ENCODE measurements around the gene CNGA3.
"Not testable (repeated sequence)": the region's sequence is repeated elsewhere in the genome, so short reads cannot be mapped to it uniquely, and the experiment has no call there.

The CNGA3 gene

GRCh38 chr2:98404556-98405250 is 58.4 kb downstream of the CNGA3 start:
- no peak for DNase-seq

DNA sequence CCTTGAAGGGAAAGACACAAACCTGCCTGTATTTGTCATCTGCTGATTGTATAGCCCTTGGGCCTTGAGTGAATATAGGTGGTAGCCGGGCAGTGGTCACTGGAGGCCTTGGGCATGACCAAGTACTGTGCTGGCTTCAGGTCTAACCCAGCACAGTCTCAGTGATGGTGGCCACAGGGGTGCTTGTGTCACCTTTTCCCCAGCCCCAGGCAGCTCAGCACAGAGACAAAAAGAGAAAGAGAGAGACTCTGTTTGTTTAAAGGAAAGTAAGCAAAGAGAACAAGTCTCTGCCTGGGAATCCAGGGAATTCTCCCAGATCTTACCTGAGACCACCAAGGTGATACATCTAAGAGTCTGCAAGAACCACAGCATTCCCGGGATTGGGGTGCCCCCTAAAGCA is 59.0 kb downstream of the CNGA3 start:
- DNase-seq = no peak

- no peak for DNase-seq
These were observed 61.9 kb downstream of the CNGA3 start for GRCh38 chr2:98408155-98408554.

DNA sequence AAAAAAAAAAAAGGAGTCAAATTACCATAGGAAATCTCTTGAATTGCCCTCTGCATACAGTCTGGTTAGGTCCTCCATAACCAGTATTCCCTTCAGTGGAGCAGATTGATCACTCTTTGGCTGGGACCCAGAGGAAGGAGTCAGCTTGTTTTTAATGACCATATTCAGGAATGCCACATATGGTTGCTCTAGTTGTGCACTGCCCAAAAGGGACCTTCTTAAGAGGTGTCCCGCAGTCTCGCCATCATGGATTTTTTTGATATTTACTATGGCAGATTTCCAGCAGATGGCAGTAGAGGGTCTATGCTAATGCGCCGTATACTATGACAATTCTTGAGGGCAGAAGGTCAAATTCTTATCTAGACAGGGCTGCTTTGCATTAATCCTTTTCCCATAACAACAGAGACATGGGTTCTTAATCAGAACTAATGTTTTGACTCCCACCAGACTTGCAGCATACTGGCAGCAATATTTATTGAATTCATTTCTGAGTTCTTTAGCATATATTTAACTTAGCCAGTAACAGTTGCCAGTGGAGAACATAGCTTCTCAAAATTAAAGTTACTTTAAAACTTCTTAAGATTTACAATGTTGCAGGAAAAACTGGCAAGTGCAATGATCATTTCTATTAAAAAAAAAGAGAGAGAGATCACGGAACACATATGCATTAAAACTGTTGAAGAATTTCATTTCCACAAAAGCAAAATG is 66.6 kb downstream of the CNGA3 start:
- DNase-seq = peak; percentile 90

DNA sequence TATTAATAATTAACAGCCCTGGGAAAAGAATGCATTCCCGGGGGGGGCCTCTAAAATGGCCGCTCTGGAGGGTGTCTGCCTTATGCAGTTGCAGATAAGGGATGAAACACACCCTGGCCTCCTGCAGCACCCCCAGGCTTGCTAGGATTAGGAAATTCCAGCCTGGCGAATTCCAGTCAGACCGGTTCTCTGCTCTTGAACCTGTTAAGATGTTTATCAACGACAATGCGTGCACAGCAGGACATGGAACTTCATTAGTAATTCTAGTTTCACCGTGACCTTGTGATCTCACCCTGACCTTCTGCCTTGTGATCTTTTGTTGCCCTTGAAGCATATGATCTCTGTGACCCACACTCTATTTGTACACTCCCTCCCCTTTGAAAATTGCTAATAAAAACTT is 68.0 kb downstream of the CNGA3 start:
- not testable (repeated sequence) for DNase-seq

- not testable (repeated sequence) for DNase-seq
These were observed 69.5 kb downstream of the CNGA3 start for GRCh38 chr2:98415719-98416248.

DNA sequence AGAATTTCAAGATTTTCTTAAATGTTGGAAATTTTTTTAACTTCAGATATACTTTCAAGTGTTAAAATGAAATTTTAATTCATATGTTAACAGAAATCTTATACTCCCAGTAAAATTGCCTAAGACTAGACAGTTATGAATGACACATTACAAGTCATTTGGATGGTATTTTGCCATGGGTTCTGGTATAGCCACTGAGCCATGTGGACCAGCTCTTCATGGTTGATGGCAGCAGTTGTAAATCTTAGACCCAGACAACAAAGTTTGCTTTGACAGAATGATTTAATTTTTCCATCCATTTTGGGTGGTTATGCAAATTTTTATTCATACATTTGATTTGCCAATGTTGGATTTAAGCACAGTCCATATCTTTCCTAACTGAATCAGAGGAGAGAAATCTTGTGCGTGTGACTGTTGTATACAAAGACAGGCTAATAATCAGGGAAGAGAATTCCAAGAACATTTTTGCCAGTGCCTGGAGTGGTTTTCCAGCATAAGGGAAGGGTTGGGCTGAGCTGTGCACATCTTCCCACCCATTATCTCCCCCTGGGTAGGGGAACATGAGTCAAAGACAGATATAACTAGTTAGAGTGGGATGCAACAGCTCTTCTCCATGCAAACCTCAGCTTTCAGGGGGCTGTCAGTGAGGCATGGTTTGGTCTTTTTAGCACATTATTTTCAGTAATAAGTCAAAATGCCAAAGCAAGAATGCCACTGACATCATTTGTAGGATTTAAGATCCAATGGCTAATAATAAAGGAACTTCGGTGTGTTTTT is 70.3 kb downstream of the CNGA3 start:
- no peak for DNase-seq

DNA sequence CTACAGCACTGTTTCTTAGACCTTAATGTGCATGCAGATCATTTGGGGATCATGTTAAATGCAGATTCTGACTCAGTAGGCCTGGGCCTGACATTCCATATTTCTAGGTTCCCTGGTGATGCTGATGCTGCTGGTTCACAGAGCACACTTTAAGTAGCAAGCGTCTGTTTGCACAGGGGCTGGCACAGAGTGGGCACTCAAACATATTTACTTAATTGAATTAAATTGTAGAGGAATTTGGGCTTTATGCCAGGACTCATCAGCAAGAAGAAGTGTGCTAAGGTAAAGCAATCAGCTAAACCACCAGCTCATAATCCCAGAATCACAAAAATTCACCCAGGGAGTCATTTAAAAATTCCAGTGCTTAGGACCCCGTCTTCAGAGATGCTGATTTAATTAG is 73.3 kb downstream of the CNGA3 start:
- no peak for DNase-seq

DNA sequence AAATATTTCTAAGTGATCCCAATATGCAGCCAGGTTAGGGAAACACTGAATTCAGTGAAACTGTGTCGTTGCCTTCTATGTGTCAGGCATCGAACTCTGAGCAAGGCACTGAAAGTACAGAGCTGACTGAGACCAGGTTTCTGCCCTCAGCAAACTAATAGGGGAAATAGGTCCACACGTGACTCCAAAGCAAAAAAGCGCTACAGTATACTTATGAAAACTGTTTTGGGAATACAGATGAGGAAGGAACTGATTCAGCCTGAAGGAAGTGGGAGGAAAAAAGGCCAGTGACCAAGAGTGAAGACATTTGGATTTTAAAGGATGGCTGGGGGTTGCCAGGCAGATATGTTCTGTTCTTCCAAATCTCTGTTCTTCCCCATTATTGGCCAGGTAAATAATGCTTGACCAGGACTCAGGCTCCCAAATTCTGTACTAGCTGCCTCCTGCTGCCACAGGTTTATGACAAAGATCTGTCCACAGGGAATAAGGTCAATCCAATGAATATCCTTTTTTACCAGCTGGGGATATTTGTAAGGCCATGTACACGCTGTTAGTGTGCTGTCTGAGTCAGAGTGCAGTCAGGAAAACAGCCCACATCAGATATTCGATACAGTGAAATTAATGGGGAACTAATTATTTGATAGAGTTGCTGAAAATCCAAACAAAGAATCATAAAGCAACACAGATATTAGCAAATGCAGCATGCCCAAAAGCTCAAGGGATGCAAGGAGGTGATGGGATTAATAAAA is 73.9 kb downstream of the CNGA3 start:
- DNase-seq = no peak

DNA sequence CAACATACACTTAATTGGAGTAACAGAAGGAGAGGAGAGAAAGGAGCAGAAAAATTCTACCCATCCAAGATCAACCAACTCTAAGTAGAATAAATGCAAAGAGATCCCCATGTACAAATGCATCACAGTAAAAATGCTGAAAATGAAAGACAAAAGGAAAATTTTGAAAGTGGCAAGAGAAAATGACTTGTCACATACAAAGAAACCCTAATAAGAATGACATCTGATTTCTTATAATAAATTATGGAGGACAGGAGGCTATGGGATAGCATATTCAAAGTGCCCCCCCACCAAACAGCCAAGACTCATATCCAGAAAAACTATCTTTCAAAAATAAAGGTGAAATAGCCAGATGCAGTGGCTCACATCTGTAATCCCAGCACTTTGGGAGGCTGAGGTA is 76.2 kb downstream of the CNGA3 start:
- DNase-seq = peak; percentile 7

DNA sequence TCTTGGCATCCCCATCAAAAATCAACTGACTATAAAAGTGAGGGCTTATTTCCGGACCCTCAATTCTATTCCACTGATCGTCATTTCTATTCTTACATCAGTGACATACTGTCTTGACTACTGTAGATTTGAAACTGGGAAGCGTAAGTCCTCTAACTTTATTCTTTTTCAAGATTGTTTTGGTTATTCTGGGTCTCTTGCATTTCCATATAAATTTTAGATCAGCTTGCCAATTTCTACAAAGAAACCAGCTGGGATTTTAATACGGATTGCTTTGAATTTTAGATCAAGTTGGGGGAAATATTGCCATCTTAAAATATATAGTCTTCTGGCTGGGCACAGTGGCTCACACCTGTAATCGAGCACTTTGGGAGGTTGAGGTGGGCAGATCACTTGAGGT is 80.5 kb downstream of the CNGA3 start:
- no peak for DNase-seq

GRCh38 chr2:98432145-98432544 is 85.9 kb downstream of the CNGA3 start:
- DNase-seq = no peak

DNA sequence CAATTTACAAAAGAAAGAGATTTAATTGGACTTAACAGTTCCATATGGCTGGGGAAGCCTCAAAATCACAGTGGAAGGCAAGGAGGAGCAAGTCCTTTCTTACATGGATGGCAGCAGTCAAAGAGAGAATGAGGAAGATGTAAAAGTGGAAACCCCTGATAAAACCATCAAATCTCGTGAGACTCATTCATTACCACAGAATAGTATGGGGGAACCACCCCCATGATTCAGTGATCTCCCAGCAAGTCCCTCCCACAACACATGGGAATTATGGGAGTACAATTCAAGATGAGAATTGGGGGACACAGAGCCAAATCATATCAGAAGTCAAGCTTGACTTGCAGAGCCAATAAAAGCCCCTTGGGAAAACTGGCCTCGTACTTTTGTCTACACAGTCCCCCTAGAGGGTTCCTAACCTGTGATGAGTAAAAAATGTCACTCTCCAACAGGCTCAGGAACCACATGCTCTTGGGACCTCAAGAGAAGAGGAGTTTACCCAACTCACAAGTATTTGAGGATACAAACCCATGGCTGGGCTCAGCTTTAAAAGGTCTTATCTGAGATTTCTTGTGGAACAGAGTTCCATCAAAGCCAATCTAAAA is 87.2 kb downstream of the CNGA3 start:
- DNase-seq = no peak

GRCh38 chr2:98434492-98434891 is 88.2 kb downstream of the CNGA3 start:
- no peak for DNase-seq

DNA sequence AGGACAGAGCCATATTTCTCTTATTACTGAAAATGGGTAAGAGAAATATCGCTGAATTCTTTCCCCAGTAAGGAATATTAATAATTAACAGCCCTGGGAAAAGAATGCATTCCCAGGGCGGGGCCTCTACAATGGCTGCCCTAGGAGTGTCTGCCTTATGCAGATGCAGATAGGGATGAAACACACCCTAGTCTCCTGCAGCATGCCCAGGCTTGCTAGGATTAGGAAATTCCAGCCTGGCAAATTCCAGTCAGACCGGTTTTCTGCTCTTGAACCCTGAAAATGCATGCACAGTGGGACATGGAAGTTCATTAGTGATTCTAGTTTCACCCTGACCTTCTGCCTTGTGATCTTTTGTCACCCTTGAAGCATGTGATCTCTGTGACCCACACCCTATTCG is 89.4 kb downstream of the CNGA3 start:
- not testable (repeated sequence) for DNase-seq

- no peak for DNase-seq
These were observed 90.5 kb downstream of the CNGA3 start for GRCh38 chr2:98436734-98437133.

DNA sequence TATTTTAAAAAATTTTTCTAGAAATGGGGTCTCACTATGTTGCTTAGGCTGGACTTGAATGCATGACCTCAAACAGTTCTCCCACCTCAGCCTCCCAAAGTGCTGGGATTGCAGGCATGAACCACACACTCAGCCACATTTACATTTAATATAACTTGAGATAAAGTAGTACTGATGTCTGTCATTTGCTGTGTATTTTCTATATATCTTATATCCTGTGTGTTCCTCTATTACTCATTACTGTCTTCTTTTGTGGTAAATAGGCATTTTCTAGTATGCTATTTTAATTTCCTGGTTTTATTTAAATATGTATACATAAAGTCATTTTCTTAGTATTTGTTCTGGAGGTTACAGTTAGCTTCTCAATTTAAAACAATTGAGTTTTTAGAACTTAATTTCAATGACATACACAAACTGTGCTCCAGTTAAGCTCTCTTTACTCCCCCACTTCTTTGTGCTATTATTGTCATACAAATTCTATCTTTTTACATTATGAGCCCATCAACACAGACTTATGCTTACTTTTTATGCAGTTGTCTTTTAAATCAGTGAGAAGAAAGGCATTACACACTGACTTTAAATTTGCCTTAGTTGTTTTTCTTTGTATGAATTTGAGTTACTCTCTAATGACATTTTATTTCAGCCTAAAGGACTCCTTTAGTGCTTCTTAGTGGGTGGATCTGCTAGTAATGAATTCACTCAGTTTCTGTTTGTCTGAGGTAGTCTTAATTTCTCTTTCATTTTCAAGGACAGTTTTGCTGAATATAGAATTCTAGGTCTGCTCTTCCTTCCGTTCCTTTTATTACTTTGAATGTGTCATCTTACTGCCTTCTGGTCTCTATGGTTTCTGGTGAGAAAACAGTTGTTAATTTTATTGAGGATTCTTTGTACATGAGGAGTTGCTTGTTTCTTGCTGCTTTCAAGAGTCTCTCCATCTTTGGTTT is 92.2 kb downstream of the CNGA3 start:
- no peak for DNase-seq

DNA sequence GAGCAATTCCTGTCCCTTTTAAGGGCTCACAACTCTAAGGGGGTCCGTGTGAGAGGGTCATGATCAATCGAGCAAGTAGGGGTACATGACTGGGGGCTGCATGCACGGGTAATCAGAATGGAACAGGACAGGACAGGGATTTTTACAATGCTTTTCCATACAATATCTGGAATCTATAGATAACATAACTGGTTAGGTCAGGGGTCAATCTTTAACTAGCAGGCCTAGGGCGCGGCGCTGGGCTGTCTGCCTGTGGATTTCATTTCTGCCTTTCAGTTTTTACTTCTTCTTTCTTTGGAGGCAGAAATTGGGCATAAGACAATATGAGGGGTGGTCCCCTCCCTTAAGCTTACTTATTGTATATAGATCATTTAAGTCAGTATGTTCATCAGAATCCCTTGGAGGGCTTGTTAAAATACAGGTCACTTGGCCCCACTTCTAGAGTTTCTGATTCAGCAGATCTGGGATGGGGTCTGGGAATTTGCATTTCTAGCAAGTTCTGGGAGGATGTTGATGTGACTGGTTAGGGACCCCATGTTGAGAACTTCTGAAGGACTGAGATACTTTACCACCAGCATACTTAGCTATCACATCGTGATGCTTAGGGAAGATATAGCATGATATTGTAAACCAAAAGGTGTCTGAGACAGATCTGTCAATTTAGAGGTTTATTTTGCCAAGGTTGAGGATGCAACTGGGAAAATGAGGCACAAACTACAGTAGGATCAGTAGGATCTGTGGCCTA is 95.6 kb downstream of the CNGA3 start:
- DNase-seq = no peak

DNA sequence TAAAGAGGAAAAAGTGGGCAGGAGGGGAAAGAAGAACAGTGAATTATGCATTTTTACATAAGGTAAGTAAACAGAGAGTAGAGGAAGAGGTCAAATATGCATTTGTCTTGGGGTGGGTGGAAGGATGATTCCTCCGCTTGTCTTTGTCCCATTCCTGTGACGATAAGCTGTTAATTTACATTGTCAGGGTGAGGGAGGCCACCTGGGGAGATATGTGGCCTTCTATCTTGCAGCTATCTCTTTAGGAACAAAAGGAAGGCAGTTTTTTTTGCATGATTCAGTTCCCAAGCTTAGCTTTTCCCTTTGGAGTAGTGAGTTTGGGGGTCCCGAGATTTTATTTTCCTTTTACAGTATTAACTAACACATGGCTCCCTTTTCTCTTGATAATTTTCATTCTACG is 96.2 kb downstream of the CNGA3 start:
- no peak for DNase-seq

GRCh38 chr2:98444436-98445176 is 98.3 kb downstream of the CNGA3 start, which contains the start of gene INPP4A:
Gene INPP4A (plus strand): TSS chr2:98444858. CDS start chr2:98520049, 75,191 bp downstream.
- DNase-seq = peak; percentile 83

Measured in hematopoietic multipotent progenitor cell treated with erythropoietin and hydrocortisone succinate and interleukin-3 and kit ligand, for 4 days (in vitro differentiated cells).